Measurements from ENCODE around the gene SERPINF2.

The SERPINF2 gene

DNA sequence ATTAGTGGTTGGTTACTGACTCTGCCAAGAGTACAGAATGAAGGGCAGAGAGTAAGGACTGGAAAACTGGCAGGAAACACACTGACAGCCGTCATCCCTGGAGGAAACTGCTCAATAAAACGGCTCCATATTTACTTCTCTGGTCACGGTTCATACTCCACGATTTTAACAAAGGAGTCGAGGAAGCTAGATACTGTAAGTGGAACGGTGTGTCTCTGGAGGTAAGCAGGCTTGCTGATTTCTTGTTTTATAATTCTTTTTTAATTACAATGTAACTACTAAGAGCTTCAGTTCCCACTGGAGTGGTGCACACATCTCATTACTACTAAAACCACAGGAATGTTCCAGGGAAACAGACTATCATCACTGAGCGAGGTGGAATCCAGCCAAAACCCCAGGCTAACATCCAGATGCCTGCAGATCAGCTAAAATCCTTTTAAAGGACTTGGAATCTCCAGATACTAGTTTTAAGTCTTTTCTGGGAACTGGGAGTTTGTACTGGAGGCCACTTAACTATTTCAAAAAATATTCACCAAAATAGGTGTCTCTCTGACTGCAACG lies 37.0 kb downstream of the SERPINF2 start (continued):
- TF ChIP-seq, protein P1, sequence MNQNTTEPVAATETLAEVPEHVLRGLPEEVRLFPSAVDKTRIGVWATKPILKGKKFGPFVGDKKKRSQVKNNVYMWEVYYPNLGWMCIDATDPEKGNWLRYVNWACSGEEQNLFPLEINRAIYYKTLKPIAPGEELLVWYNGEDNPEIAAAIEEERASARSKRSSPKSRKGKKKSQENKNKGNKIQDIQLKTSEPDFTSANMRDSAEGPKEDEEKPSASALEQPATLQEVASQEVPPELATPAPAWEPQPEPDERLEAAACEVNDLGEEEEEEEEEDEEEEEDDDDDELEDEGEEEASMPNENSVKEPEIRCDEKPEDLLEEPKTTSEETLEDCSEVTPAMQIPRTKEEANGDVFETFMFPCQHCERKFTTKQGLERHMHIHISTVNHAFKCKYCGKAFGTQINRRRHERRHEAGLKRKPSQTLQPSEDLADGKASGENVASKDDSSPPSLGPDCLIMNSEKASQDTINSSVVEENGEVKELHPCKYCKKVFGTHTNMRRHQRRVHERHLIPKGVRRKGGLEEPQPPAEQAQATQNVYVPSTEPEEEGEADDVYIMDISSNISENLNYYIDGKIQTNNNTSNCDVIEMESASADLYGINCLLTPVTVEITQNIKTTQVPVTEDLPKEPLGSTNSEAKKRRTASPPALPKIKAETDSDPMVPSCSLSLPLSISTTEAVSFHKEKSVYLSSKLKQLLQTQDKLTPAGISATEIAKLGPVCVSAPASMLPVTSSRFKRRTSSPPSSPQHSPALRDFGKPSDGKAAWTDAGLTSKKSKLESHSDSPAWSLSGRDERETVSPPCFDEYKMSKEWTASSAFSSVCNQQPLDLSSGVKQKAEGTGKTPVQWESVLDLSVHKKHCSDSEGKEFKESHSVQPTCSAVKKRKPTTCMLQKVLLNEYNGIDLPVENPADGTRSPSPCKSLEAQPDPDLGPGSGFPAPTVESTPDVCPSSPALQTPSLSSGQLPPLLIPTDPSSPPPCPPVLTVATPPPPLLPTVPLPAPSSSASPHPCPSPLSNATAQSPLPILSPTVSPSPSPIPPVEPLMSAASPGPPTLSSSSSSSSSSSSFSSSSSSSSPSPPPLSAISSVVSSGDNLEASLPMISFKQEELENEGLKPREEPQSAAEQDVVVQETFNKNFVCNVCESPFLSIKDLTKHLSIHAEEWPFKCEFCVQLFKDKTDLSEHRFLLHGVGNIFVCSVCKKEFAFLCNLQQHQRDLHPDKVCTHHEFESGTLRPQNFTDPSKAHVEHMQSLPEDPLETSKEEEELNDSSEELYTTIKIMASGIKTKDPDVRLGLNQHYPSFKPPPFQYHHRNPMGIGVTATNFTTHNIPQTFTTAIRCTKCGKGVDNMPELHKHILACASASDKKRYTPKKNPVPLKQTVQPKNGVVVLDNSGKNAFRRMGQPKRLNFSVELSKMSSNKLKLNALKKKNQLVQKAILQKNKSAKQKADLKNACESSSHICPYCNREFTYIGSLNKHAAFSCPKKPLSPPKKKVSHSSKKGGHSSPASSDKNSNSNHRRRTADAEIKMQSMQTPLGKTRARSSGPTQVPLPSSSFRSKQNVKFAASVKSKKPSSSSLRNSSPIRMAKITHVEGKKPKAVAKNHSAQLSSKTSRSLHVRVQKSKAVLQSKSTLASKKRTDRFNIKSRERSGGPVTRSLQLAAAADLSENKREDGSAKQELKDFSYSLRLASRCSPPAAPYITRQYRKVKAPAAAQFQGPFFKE (tag by site-specific recombination; IDR thresholded peaks at IDR 0.05; ENCODE audit: borderline replicate concordance): no peak
- TF ChIP-seq ZNF585B (tag by site-specific recombination; IDR thresholded peaks at IDR 0.05) (no peak), BCL11B (tag by site-specific recombination; IDR thresholded peaks at IDR 0.05; ENCODE audit: low read depth) (no peak), ZNF211 (tag by site-specific recombination; IDR thresholded peaks at IDR 0.05; ENCODE audit: low read depth) (no peak), ZNF37A (tag by site-specific recombination; IDR thresholded peaks at IDR 0.05) (no peak), ZNF830 (tag by site-specific recombination; IDR thresholded peaks at IDR 0.05; ENCODE audit: low read depth) (no peak), ZBTB17 (tag by site-specific recombination; IDR thresholded peaks at IDR 0.05) (peak; percentile 34; the same call in 1 of the 2 replicates), ZNF433 (tag by site-specific recombination; IDR thresholded peaks at IDR 0.05; ENCODE audit: low read depth) (no peak), ZNF202 (tag by site-specific recombination; IDR thresholded peaks at IDR 0.05; ENCODE audit: borderline replicate concordance) (no peak), ZNF600 (tag by site-specific recombination; IDR thresholded peaks at IDR 0.05) (0 out of 2 replicates have a peak, but pooled peaks have one; percentile 19), ZNF426 (tag by site-specific recombination; IDR thresholded peaks at IDR 0.05) (no peak), ZNF112 (tag by site-specific recombination; IDR thresholded peaks at IDR 0.05) (no peak), ZFP41 (tag by site-specific recombination; IDR thresholded peaks at IDR 0.05; ENCODE audit: borderline replicate concordance) (no peak)
- TF ChIP-seq, protein P2, sequence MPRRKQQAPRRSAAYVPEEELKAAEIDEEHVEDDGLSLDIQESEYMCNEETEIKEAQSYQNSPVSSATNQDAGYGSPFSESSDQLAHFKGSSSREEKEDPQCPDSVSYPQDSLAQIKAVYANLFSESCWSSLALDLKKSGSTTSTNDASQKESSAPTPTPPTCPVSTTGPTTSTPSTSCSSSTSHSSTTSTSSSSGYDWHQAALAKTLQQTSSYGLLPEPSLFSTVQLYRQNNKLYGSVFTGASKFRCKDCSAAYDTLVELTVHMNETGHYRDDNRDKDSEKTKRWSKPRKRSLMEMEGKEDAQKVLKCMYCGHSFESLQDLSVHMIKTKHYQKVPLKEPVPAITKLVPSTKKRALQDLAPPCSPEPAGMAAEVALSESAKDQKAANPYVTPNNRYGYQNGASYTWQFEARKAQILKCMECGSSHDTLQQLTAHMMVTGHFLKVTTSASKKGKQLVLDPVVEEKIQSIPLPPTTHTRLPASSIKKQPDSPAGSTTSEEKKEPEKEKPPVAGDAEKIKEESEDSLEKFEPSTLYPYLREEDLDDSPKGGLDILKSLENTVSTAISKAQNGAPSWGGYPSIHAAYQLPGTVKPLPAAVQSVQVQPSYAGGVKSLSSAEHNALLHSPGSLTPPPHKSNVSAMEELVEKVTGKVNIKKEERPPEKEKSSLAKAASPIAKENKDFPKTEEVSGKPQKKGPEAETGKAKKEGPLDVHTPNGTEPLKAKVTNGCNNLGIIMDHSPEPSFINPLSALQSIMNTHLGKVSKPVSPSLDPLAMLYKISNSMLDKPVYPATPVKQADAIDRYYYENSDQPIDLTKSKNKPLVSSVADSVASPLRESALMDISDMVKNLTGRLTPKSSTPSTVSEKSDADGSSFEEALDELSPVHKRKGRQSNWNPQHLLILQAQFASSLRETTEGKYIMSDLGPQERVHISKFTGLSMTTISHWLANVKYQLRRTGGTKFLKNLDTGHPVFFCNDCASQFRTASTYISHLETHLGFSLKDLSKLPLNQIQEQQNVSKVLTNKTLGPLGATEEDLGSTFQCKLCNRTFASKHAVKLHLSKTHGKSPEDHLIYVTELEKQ (tag by site-specific recombination; IDR thresholded peaks at IDR 0.05; ENCODE audit: borderline replicate concordance): no peak
- TF ChIP-seq, protein P3, sequence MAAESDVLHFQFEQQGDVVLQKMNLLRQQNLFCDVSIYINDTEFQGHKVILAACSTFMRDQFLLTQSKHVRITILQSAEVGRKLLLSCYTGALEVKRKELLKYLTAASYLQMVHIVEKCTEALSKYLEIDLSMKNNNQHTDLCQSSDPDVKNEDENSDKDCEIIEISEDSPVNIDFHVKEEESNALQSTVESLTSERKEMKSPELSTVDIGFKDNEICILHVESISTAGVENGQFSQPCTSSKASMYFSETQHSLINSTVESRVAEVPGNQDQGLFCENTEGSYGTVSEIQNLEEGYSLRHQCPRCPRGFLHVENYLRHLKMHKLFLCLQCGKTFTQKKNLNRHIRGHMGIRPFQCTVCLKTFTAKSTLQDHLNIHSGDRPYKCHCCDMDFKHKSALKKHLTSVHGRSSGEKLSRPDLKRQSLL (tag by site-specific recombination; IDR thresholded peaks at IDR 0.05): peak; percentile 26; the same call in 1 of the 2 replicates
- TF ChIP-seq, protein P4, sequence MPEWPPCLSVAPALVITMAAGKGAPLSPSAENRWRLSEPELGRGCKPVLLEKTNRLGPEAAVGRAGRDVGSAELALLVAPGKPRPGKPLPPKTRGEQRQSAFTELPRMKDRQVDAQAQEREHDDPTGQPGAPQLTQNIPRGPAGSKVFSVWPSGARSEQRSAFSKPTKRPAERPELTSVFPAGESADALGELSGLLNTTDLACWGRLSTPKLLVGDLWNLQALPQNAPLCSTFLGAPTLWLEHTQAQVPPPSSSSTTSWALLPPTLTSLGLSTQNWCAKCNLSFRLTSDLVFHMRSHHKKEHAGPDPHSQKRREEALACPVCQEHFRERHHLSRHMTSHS (tag by site-specific recombination; IDR thresholded peaks at IDR 0.05): no peak
- TF ChIP-seq, protein P5, sequence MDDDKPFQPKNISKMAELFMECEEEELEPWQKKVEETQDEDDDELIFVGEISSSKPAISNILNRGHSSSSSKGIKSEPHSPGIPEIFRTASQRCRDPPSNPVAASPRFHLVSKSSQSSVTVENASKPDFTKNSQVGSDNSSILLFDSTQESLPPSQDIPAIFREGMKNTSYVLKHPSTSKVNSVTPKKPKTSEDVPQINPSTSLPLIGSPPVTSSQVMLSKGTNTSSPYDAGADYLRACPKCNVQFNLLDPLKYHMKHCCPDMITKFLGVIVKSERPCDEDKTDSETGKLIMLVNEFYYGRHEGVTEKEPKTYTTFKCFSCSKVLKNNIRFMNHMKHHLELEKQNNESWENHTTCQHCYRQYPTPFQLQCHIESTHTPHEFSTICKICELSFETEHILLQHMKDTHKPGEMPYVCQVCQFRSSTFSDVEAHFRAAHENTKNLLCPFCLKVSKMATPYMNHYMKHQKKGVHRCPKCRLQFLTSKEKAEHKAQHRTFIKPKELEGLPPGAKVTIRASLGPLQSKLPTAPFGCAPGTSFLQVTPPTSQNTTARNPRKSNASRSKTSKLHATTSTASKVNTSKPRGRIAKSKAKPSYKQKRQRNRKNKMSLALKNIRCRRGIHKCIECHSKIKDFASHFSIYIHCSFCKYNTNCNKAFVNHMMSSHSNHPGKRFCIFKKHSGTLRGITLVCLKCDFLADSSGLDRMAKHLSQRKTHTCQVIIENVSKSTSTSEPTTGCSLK (tag by site-specific recombination; IDR thresholded peaks at IDR 0.05): no peak
